Measurements from ENCODE around the gene LMO7.

DNA sequence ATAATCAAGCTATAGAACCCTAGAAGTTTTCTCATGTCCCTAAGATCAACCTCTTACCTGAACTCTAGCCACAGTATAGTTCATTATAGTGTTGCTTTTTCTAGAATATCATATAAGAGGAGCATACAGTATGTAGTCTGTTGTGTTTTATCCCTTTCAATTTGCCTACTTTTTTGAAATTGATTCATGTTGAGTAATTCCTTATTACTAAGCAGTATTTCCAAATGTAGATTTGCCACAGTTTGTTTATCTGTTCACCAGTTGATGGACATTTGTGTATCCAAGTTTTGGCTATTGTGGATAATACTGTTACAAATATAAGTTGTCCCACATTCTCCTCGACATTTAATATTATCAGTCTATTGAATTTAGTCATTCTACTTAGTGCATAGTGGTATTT is 138.0 kb downstream of the LMO7 start:
- TF ChIP-seq POLR2A (IDR thresholded peaks at IDR 0.05; ENCODE audit: low read length), result no peak
- TF ChIP-seq GATA1 (IDR thresholded peaks at IDR 0.05; ENCODE audit: low read depth, low read length), result no peak

All from erythroblast (primary cell).